ENCODE measurements around the gene TCFL5. TPM values are rescaled to one million over a fixed set of nuclear protein-coding genes. Genes with fewer than 3 reads are reported as not detected.

Gene TCFL5
- total RNA-seq, 4 donors from 2014 or later = 9.0 to 20.3 (median 12.7) TPM

DNA sequence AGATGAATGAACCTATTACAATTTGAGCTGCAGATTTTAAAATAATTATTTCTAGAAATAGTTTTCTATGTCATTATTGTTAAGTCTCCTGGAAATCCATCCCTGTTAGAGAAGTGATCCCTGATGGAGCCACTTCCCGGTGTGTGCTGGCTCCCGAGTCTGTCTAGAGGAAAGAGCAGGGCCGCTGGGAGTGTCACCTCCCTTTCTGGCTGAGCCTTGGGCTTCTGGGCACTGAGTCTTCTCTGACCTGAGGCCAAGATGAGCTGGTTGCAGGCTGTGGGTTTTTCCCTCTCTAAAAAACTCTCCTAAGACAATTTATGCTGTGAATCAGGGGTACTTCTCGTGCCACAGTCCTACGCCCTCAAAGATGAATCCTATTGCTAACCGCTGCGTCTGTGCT, 28.8 kb upstream of the TCFL5 start:
- H3K4me3 ChIP-seq = no peak overlapping the region
- no peaks in the 10 kb centered on the region for H3K9me3 ChIP-seq
- no peak overlapping the region for H3K27ac ChIP-seq
- H3K4me1 ChIP-seq = peaks cover 12% of the 10 kb centered on the region
- H3K36me3 ChIP-seq = peaks cover 83% of the 10 kb centered on the region
- H3K27me3 ChIP-seq = no peaks in the 10 kb centered on the region
- WGBS = 74% methylated on average over 7 of the region's 7 CpGs
- TF ChIP-seq POLR2A (IDR thresholded peaks at IDR 0.05) = no peak
- no peak for TF ChIP-seq EP300 (IDR thresholded peaks at IDR 0.05)
- TF ChIP-seq, protein P1, sequence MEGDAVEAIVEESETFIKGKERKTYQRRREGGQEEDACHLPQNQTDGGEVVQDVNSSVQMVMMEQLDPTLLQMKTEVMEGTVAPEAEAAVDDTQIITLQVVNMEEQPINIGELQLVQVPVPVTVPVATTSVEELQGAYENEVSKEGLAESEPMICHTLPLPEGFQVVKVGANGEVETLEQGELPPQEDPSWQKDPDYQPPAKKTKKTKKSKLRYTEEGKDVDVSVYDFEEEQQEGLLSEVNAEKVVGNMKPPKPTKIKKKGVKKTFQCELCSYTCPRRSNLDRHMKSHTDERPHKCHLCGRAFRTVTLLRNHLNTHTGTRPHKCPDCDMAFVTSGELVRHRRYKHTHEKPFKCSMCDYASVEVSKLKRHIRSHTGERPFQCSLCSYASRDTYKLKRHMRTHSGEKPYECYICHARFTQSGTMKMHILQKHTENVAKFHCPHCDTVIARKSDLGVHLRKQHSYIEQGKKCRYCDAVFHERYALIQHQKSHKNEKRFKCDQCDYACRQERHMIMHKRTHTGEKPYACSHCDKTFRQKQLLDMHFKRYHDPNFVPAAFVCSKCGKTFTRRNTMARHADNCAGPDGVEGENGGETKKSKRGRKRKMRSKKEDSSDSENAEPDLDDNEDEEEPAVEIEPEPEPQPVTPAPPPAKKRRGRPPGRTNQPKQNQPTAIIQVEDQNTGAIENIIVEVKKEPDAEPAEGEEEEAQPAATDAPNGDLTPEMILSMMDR (IDR thresholded peaks at IDR 0.05) = no peak
- TF ChIP-seq POLR2AphosphoS5 (IDR thresholded peaks at IDR 0.05) = no peak
- DNase-seq (ENCODE audit: low spot score in 2 of 2) = no peak

DNA sequence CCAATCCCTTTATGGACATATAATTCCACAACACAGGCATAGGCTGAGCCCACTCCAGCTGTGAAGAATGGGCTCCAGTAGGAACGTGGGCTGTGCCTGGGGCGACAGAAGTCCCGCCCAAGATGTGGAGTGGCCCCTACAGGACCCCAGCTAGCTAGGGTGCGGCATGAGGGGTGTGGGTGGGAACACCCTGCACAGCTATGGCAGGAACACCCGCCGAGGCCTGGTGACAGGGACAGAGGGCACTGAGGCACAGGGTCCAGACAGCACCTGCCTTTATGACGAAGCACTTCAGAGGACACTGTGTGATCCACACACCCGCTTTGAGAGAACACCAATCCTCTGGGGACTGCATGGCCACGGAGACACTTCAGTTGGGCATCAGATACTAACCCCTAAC, 28.2 kb upstream of the TCFL5 start:
- DNase-seq (ENCODE audit: low spot score in 2 of 2) = no peak
- Histone ChIP-seq H3K27me3 (no peaks in the 10 kb centered on the region), H3K4me3 (no peak overlapping the region), H3K36me3 (peaks cover 83% of the 10 kb centered on the region), H3K9me3 (no peaks in the 10 kb centered on the region), H3K27ac (no peak overlapping the region), H3K4me1 (peaks cover 18% of the 10 kb centered on the region)
- TF ChIP-seq EP300 (IDR thresholded peaks at IDR 0.05) (no peak), POLR2AphosphoS5 (IDR thresholded peaks at IDR 0.05) (no peak), POLR2A (IDR thresholded peaks at IDR 0.05) (no peak)
- TF ChIP-seq, protein P1 (IDR thresholded peaks at IDR 0.05) = no peak
- 94% methylated on average over 5 of the region's 9 CpGs for WGBS

DNA sequence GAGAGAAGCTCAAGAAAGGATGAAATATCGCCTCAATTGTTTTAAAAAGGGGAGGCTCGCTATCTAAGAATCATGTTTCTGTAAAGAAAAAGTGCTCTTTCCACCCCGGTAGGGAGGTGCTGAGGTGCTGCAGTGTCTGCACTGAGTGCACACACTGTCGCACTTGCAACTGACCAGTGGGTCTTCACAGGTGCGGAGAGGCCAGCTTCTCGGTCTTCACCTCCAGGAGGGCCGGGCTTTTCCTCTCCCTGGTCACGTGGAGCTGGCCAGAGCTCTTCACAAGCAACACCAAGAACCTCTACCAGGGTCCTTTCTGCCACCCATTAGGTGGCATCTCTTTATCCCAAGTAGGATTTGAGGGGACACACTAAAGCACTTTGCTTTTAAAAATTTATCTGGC, 27.8 kb upstream of the TCFL5 start:
- DNase-seq (ENCODE audit: low spot score in 2 of 2) = no peak
- Histone ChIP-seq H3K27ac (no peak overlapping the region), H3K27me3 (no peaks in the 10 kb centered on the region), H3K4me1 (peaks cover 18% of the 10 kb centered on the region), H3K36me3 (peaks cover 79% of the 10 kb centered on the region), H3K4me3 (no peak overlapping the region), H3K9me3 (no peaks in the 10 kb centered on the region)
- 89% methylated on average over 8 of the region's 8 CpGs for WGBS
- no peak for TF ChIP-seq POLR2A (IDR thresholded peaks at IDR 0.05)
- TF ChIP-seq, protein P1 (IDR thresholded peaks at IDR 0.05) = no peak
- TF ChIP-seq EP300 (IDR thresholded peaks at IDR 0.05) = no peak
- no peak for TF ChIP-seq POLR2AphosphoS5 (IDR thresholded peaks at IDR 0.05)

DNA sequence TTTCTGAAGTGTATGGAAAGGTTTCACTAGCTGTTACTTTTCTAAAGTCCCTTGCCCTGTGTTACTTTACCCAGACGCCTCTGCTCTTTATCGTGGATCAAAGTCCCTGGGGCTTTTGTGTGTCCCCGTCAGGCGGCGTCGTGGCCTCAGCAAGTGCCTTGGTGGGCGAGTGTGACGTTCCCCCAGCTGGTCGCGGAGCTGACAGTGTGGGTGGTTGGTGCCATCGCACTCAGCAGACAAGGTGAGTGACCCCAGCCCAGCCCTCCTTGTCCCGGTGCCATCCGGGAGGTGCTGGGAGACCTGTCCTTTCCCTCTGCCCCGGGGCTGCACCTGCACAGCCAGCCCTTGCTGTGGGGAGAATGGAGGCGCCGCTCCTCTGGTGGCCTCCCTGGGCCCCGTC, 27.3 kb upstream of the TCFL5 start:
- H3K36me3 ChIP-seq = peaks cover 74% of the 10 kb centered on the region
- H3K9me3 ChIP-seq = no peaks in the 10 kb centered on the region
- WGBS = 94% methylated on average over 14 of the region's 17 CpGs
- H3K4me1 ChIP-seq = peaks cover 18% of the 10 kb centered on the region
- no peak overlapping the region for H3K4me3 ChIP-seq
- no peaks in the 10 kb centered on the region for H3K27me3 ChIP-seq
- TF ChIP-seq, protein P1 (IDR thresholded peaks at IDR 0.05) = no peak
- no peak for TF ChIP-seq POLR2AphosphoS5 (IDR thresholded peaks at IDR 0.05)
- no peak for TF ChIP-seq EP300 (IDR thresholded peaks at IDR 0.05)
- no peak for TF ChIP-seq POLR2A (IDR thresholded peaks at IDR 0.05)
- no peak overlapping the region for H3K27ac ChIP-seq
- no peak for DNase-seq (ENCODE audit: low spot score in 2 of 2)

DNA sequence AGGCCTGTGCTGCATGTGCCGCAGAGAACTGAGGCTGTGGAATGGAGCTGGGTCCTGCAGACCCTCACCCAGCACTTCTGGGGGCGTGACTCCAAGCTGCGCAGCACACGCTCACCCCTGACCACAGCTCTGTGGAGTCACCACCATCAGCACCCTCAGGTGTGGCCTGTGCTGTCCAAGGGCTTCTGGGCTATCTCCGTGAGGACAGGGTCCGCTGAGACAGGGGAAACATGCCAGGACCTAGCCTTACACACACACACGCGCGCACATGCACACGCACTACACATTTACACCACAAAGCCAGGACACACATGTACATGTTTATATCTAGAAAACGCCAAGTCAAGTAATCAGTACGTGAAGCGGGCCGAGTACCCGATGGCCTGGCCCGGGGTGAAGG, 26.8 kb upstream of the TCFL5 start:
- Histone ChIP-seq H3K4me1 (peaks cover 18% of the 10 kb centered on the region), H3K4me3 (no peak overlapping the region), H3K36me3 (peaks cover 69% of the 10 kb centered on the region), H3K27ac (no peak overlapping the region), H3K27me3 (no peaks in the 10 kb centered on the region), H3K9me3 (no peaks in the 10 kb centered on the region)
- no peak for DNase-seq (ENCODE audit: low spot score in 2 of 2)
- WGBS = 96% methylated on average over 11 of the region's 16 CpGs
- no peak for TF ChIP-seq POLR2AphosphoS5 (IDR thresholded peaks at IDR 0.05)
- TF ChIP-seq, protein P1 (IDR thresholded peaks at IDR 0.05) = no peak
- TF ChIP-seq POLR2A (IDR thresholded peaks at IDR 0.05) = no peak
- TF ChIP-seq EP300 (IDR thresholded peaks at IDR 0.05) = no peak
